GM18867 (cell line): ENCODE data around the gene THBS2.

Experiments
- ATAC-seq: cut with Tn5 transposase; IDR thresholded peaks from one replicate; pipeline ENCODE4 v1.9.1; 2021; ENCODE audit warnings: mild to moderate bottlenecking, moderate library complexity; ENCODE audit not compliant: unreplicated experiment

Gene THBS2

GRCh38 chr6:169251371-169251802 is 2.3 kb downstream of the THBS2 start:
- no peak for ATAC-seq

- no peak for ATAC-seq
Observed at GRCh38 chr6:169250660-169251059, 3.0 kb downstream of the THBS2 start.

- ATAC-seq = no peak
Observed at GRCh38 chr6:169249057-169249456, 4.6 kb downstream of the THBS2 start.

DNA sequence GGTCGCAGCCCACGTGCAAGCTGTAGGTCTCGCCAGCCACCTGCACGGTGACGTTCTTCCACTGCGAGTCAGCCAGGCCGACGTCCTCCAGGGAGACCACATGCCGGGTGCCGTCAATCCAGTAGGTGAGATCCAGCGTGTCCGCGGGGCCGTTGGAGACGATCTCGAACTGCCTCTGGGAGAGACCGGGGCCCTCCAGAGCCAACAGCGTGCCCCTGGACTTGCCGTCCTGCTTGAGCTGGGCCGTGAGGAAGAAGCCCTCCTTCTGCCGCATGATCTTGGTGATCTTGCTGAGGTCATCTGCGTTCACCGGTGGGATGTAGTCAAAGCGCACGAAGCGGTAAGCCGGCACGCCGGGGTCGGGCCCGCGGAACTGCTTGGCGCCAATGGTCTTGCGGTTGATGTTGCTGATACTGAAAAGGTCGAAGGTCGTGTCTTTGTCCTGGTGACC is 5.1 kb downstream of the THBS2 start:
- no peak for ATAC-seq

- ATAC-seq = no peak
Observed at GRCh38 chr6:169247991-169248390, 5.7 kb downstream of the THBS2 start.

DNA sequence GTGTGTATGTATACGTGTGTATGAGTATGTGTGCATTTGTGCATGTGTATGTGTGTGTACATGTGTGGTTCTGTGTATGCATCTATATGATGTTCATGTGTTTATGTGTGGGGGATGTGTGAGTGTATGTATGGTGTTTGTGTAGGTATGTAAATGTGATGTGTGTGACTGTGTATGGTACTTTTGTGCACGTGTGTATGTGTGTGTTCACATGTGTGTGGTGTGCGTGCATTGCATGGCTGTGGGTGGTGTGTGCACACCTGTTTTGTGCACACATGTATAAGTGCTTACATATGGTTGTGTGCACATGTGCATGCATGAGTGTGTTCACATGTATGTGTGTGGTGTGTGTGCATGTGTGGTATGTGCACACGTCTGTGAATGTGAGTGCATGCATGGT is 6.2 kb downstream of the THBS2 start:
- no peak for ATAC-seq

DNA sequence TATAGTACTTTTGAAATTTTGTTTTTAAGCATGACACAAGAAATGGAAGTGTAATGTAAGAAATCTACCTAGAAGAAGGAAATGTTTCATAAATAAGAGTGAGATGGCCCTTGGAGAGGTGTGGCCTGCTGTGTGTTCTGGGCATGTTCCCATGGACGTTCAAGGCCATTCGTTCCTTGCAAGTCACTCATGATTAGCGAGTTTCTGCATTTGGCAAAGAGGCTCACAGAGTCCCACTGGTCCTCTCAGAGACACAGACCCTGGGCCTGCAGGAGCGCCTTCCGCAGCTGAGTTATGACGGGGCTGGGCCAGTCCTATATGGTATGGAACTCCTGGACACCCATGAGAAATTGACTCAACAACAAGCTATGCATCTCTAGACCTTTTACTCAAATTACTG is 7.2 kb downstream of the THBS2 start:
- ATAC-seq = no peak

DNA sequence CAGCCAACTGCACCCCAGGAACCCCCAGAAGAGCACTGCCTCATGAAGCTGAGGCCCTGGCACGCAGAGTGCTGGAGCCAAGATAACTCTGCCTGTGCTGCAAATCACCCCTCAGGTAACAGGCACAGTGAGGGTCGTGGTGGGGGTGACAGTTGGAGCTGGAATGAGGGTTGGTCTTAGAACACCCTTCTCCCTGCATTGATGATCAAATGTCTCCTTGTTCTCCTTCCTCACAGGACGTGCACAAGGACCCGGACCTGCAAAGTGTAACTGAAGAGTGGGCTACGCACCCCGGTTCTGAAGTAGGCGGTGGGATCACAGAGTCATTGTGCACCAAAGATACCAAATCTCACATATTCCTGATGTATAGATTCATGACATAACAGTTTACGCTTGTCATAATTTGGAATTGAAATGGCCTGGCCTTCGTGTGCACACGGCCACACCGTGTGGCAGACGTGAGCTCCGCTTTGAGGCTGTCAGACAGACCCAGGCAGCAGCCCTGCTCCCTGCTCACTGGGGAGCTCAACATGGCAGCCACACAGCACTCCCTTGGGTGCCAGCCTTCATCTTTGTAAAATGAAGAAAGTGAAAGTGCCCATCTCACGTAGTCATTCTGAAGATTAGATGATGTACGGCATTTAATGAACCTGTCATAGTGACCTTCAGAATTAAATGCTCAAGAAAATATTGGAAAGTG is 8.8 kb downstream of the THBS2 start:
- ATAC-seq = no peak

DNA sequence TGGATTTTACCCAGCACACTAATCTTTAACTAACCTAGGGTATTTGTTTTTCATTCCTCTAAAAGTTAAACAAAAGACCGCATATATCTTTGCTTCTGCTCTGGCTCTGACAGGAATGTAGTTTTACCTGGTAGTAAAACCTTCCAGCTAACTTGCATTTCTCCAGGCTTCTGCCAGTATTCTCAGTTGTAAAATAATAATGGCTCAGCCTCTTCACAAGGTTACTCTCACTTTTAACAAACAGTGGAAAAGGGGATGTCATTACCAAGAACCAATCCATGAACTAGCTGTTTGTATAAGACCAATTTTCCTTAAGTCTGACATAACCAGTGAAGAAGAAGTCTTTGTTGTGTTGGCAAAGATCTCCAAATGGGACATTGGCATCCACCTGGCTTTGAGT is 10.0 kb downstream of the THBS2 start:
- no peak for ATAC-seq

DNA sequence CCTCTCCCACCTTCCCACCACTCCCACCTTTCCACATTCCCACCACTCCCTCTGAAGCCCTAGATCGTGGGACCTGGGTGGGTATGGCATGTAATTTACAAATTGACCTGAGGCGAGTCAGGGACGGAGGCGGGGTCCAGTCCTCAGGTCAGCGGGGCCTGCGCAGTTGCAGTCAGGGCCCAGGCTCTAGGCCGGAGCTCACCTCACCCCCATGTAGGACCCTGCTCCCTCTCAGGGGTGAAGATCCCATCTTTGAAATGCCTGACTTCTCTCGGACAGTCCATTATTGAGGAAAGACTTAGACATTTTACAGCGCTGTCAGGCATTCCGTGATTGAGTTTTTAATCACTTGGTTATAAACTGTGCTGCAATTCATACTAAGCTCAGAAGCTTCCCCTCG is 10.5 kb downstream of the THBS2 start:
- ATAC-seq = no peak

GRCh38 chr6:169241688-169242350 is 11.8 kb downstream of the THBS2 start:
- ATAC-seq = no peak

DNA sequence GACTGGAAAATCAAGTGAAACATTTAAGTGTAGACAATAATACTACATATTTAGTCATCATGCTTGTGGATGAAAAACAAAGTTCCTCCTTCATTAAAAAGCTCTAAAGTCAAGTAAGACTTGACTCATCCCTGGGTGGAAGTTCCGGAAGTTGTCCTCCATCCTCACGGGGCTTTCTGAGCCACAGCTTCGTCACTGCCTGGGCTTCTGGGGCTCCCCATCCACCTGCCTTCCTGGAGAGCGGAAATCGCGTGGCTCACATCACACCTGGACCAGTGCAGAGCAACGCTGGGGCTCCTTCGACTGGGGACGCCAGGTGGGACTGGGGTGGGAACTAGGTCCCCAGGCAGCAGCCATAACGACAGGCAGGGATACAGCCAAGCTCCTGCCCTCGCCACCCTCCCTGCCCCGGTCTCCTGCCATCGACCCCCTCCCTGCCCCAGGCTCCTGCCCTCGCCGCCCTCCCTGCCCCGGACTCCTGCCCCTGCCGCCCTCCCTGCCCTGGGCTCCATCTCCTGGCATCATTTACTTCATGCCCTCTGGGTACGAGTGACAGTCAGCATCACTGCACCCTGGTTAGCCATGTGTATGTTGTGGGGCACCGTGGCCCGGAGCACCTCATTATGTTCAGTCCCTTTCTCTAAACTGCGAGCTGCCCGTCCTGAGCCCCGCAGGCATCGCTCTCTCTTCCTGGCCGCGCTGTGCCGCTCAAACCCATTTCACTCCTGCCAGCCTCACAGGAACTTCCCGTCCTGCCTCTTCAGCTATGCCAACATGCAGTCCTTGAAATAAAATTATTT is 12.9 kb downstream of the THBS2 start:
- ATAC-seq = no peak

DNA sequence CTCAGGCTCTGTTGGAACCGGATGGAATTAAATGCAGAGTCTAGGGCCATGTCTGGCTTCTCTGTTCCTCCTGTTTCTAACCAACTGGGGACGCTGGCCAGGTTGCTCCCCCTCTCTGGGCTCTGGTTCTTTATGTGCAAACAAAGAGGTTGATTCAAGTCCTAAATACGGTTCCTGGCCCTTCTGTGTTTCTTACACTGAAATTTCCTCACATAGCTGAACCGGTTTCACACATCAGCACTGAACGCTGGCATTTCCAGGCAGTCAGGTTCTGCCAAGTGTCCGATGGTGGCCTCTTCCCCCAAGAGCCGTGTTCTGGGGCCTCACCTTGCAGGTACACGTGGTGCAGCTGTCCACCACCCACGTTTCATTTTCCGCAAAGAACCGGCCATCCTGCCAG is 13.5 kb downstream of the THBS2 start:
- ATAC-seq = no peak

DNA sequence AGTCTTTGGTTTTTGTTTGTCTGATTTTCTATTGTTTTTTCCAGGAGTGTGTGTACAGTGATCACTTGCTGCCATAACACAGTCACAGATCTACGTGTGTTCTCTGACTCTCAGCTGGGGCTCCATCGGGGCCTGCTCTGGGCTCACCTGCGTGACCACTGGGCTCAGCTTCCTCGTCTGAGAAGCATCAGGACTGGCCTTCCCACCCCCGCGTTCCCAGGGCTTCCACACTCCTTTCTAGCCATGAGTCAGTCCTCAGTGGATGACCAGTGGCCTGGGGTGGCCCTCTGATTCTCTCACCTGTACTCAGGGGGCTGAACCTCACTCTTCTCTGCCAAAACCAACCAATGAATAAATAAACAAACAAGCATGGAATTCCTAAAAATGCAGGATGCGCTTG is 14.5 kb downstream of the THBS2 start:
- no peak for ATAC-seq

- ATAC-seq = no peak
Observed at GRCh38 chr6:169238766-169239165, 14.9 kb downstream of the THBS2 start.

DNA sequence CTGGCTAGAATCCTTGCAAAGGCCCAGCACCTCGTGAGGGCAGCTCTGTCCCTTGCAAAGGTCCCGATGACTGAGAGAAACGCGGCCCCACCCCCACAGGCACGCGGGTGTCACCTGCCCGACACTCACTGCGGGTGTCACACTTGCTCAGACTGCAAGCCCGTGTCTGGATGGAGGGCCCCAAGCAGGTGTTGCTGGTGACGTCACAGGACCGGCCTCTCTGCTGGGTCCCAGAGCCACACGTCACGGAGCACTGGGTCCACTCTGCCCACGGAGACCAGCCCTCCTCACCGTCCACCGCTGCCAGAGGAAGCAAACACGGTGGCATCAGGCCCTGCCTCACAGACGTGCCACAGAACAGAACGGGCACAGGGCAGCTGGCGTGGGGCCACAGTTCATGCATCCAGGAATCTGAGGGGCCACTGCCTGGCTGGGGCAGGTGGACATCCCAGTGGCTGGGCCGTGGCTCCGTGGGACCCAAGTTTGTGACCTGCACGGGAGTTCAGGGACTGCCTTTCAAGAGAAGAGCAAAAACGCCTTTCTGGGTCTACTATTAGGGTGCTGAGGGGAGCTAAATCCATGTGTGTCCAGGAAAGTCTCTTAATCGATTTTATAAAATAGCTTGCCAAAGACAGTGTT is 16.0 kb downstream of the THBS2 start:
- ATAC-seq = no peak

- no peak for ATAC-seq
Observed at GRCh38 chr6:169236988-169237387, 16.7 kb downstream of the THBS2 start.

- no peak for ATAC-seq
Observed at GRCh38 chr6:169236545-169236944, 17.1 kb downstream of the THBS2 start.

DNA sequence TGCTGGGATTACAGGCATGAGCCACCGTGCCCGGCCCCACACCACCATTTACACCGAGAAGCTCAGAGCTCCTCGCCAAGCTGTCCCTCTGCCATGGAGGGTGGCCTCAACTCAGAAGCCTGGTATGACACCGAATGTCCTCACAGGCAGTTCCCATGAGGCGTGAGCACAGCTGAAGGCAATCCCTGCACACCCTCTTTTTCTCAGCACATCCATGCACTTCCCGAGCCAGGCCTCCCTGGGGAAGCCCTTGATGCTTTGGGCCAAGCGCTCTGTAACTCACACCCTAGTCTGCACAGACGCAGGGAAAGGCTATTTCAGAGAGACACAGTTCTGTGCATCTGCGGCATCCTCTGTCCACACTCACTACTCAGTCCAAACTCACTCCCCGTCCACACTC is 18.4 kb downstream of the THBS2 start:
- no peak for ATAC-seq

DNA sequence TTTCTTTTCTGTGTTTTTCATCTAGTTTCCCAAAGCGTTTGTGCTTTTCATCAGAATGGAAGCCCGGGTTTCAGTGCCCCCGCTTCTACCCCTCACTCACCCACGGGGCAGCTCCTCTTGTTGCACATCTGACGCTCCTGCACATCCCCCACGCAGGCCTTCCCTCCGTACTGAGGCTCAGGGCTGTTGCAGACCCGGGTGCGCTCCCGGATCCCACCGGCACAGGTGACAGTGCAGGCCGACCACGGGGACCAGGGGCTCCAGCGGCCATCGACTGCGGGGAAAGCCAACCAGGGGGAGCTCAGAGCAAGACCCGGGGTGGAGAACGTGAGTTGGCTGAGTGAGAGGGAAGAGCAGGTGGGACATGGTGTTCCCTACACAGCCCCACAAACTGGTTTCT is 19.0 kb downstream of the THBS2 start:
- no peak for ATAC-seq

- no peak for ATAC-seq
Observed at GRCh38 chr6:169233832-169234231, 19.8 kb downstream of the THBS2 start.
